ENCODE results near the gene AKAP12. TPM values are rescaled to one million over a fixed set of nuclear protein-coding genes. Genes with fewer than 3 reads are reported as not detected.
A peak's percentile ranks its signal among the peaks of the same experiment; 100 is the strongest.

AKAP12 gene
- total and polyA plus RNA-seq, 4 donors, result 9.4 to 110 (median 24.6) TPM

DNA sequence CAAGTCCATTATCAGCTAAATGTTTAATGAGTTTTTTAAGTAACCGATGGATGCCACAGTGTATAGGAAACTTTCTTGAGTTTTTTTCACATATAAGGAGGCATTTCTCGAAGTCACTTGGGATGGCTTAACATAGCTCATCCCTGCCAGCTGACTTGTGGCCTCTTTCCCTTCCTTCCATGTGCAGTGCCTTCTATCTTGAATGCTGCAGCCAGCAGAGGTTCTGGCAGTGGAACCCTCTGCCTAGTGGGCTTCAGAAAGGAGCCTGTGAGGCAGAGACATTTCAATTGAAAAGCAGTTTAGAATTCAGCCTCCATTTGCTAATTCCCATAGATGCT lies 51.9 kb downstream of the AKAP12 start:
- H3K4me3 ChIP-seq, result no peak overlapping the region
- no peaks in the 10 kb centered on the region for H3K27me3 ChIP-seq (ENCODE audit: control insufficient read depth in 3 of 3, insufficient read depth in 3 of 3, low read length in 2 of 3)
- no peak overlapping the region for H3K27ac ChIP-seq (ENCODE audit: low read depth in 1 of 2, low read length in 1 of 2)
- H3K36me3 ChIP-seq (ENCODE audit: control insufficient read depth in 4 of 4, insufficient read depth in 4 of 4, low read length in 4 of 4), result no peaks in the 10 kb centered on the region
- no peak for ATAC-seq (ENCODE audit: insufficient read depth, low FRiP score)
- peaks cover 0 to 35% (median 6%) of the 10 kb centered on the region in 5 donors for H3K4me1 ChIP-seq (ENCODE audit: control insufficient read depth in 5 of 5, insufficient read depth in 5 of 5, low read length in 5 of 5)
- DNase-seq, result peak in 2 of 3 donors; percentile 53 to 57
- no peaks in the 10 kb centered on the region for H3K9me3 ChIP-seq (ENCODE audit: control insufficient read depth in 4 of 4, insufficient read depth in 3 of 4, low read length in 3 of 4)
- TF ChIP-seq, protein P1, sequence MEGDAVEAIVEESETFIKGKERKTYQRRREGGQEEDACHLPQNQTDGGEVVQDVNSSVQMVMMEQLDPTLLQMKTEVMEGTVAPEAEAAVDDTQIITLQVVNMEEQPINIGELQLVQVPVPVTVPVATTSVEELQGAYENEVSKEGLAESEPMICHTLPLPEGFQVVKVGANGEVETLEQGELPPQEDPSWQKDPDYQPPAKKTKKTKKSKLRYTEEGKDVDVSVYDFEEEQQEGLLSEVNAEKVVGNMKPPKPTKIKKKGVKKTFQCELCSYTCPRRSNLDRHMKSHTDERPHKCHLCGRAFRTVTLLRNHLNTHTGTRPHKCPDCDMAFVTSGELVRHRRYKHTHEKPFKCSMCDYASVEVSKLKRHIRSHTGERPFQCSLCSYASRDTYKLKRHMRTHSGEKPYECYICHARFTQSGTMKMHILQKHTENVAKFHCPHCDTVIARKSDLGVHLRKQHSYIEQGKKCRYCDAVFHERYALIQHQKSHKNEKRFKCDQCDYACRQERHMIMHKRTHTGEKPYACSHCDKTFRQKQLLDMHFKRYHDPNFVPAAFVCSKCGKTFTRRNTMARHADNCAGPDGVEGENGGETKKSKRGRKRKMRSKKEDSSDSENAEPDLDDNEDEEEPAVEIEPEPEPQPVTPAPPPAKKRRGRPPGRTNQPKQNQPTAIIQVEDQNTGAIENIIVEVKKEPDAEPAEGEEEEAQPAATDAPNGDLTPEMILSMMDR (IDR thresholded peaks at IDR 0.05; ENCODE audit: control extremely low read depth, extremely low read depth), result no peak
- 64 to 80% methylated on average over 2 of the region's 2 CpGs for WGBS, 2 donors
- H3K9ac ChIP-seq (ENCODE audit: insufficient read depth in 1 of 2, low read length in 2 of 2), result peak overlapping the region in 1 of 2 donors; percentile 36

DNA sequence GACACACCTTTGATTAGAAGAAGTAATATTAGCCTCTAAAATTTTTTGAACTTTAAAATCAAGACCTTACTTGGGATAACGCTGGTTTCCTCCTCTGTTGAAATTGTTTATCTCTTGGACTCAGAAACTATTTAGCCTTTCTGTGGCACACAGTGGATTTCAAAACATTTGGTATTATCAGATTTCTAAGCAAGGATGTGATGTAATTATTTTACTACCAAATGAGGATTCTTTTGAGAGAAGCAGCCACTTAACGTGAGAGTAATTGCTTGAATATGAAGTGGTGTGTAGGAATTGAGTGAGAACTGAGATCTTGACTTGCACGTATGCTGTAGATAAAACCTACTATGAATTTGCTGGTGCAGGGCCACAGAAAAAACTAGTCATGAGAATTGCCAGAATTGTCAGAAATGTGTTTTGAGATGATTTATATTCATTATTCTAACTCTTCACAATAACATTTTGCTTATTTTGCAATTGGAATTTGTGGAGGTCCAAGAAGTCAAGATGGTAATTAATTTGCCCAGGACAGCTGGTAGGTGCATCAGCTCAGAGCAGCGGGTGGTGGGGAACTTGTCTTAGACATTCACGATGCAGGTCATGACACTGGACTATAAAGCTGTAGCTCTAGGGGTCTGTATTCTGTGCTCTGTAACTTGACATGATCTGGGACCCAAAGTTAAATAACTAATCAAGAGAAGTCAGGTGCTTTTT lies 53.4 kb downstream of the AKAP12 start:
- no peak for ATAC-seq (ENCODE audit: insufficient read depth, low FRiP score)
- peak in 2 of 3 donors; percentile 85 to 87 for DNase-seq
- no peaks in the 10 kb centered on the region for H3K9me3 ChIP-seq (ENCODE audit: control insufficient read depth in 4 of 4, insufficient read depth in 3 of 4, low read length in 3 of 4)
- no peak overlapping the region for H3K4me3 ChIP-seq
- no peaks in the 10 kb centered on the region for H3K27me3 ChIP-seq (ENCODE audit: control insufficient read depth in 3 of 3, insufficient read depth in 3 of 3, low read length in 2 of 3)
- TF ChIP-seq, protein P1 (IDR thresholded peaks at IDR 0.05; ENCODE audit: control extremely low read depth, extremely low read depth), result no peak
- no peaks in the 10 kb centered on the region for H3K36me3 ChIP-seq (ENCODE audit: control insufficient read depth in 4 of 4, insufficient read depth in 4 of 4, low read length in 4 of 4)
- H3K9ac ChIP-seq (ENCODE audit: insufficient read depth in 1 of 2, low read length in 2 of 2), result no peak overlapping the region
- 54 to 59% methylated on average over 5 of the region's 5 CpGs for WGBS, 2 donors
- peaks cover 0 to 41% (median 6%) of the 10 kb centered on the region in 5 donors for H3K4me1 ChIP-seq (ENCODE audit: control insufficient read depth in 5 of 5, insufficient read depth in 5 of 5, low read length in 5 of 5)
- peak overlapping the region in 1 of 2 donors; percentile 71 for H3K27ac ChIP-seq (ENCODE audit: low read depth in 1 of 2, low read length in 1 of 2)

DNA sequence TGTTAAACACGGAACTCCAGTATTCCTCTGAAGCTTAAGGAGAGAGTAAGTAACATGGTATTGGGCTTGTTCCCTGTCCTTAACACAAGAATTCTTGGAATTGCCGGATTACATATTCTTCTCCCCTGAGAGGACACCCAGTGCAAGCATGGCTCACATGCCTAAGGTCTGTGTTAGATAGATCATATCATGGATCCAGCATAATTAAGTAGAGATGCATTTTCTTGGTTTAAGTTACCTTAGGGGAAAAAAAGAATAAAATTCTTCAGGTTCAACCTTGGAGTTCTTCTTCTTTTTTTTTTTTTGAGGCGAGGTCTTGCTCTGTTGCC lies 53.9 kb downstream of the AKAP12 start:
- WGBS, 2 donors, result 87 to 97% methylated on average over 3 of the region's 3 CpGs
- H3K27ac ChIP-seq (ENCODE audit: low read depth in 1 of 2, low read length in 1 of 2), result no peak overlapping the region
- H3K36me3 ChIP-seq (ENCODE audit: control insufficient read depth in 4 of 4, insufficient read depth in 4 of 4, low read length in 4 of 4), result no peaks in the 10 kb centered on the region
- TF ChIP-seq, protein P1 (IDR thresholded peaks at IDR 0.05; ENCODE audit: control extremely low read depth, extremely low read depth), result no peak
- no peaks in the 10 kb centered on the region for H3K9me3 ChIP-seq (ENCODE audit: control insufficient read depth in 4 of 4, insufficient read depth in 3 of 4, low read length in 3 of 4)
- no peaks in the 10 kb centered on the region for H3K27me3 ChIP-seq (ENCODE audit: control insufficient read depth in 3 of 3, insufficient read depth in 3 of 3, low read length in 2 of 3)
- ATAC-seq (ENCODE audit: insufficient read depth, low FRiP score) (no peak), DNase-seq (no peak)
- peaks cover 0 to 45% (median 6%) of the 10 kb centered on the region in 5 donors for H3K4me1 ChIP-seq (ENCODE audit: control insufficient read depth in 5 of 5, insufficient read depth in 5 of 5, low read length in 5 of 5)
- no peak overlapping the region for H3K4me3 ChIP-seq
- H3K9ac ChIP-seq (ENCODE audit: insufficient read depth in 1 of 2, low read length in 2 of 2), result no peak overlapping the region

Measured in lung (tissue), 12 donors.